T-helper 2 cell (primary cell): ENCODE measurements around the gene ACBD5.

Experiments
- DNase-seq, 5 experiments: peaks; one replicate each; pipeline versions ENCODE4 v3.0.0 to v3.0.0-alpha.2; 2012 to 2022

The ACBD5 gene

DNA sequence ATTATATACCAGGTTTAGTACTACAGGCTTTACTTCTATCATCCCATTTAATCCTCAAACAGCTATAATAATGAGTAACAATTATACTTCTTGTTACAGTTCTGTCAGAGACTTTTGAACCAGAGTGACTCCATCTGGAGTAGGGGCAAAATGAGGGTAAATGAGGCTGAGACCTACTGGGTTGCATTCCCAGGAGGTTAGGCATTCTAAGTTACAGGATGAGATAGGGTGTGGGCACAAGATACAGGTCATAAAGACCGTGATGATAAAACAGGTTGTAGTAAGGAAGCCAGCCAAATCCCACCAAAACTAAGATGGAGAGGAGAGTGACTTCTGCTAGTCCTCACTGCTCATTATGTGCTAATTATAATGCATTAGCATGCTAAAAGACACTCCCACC is 90.3 kb downstream of the ACBD5 start:
- DNase-seq = no peak

DNA sequence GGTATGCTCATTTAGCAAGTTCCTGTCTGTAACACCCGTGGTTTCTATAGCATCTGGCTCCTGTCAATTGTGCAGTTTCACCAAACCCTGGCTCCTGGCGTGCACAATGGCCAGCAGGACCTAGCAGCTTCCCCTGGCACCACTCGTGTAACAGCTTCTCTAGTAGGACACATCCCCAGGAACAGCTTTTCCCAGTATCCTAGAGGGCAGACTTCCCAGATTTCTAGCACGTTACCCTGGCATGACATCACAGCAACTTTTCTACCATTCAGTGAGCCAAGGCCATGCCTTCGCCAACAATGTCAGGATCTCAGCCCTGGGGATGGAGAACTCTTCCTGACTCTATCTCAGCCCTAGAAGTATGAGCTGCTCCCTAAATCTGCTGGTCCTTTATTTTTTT is 92.9 kb downstream of the ACBD5 start:
- DNase-seq = no peak

- DNase-seq = no peak
Observed at GRCh38 chr10:27145937-27146336, 94.7 kb downstream of the ACBD5 start.
